ENCODE data around the gene CEACAM18.

DNA sequence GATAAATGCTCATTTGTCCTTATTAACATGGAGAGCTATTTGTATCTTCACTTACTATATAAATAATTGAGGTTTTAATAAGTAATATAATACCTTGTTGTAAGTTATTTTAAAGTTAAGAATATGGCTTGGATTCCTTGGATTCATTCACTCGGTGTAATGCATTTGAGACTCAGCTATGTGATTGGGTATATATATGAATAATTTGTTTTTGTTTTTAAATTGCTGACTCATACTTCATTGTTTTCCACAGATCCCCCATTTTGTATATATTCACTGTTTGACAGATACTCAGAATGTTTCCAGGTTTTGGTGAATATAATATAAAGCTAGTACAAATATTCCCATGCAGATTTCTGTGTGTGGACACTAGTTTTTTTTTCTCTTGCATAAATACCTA lies 6.8 kb upstream of the CEACAM18 start:
- no peak for TF ChIP-seq JUND (IDR thresholded peaks at IDR 0.05)
- no peak for TF ChIP-seq SIN3A (IDR thresholded peaks at IDR 0.05; ENCODE audit: borderline replicate concordance, low read depth, low read length)
- TF ChIP-seq, protein P1, sequence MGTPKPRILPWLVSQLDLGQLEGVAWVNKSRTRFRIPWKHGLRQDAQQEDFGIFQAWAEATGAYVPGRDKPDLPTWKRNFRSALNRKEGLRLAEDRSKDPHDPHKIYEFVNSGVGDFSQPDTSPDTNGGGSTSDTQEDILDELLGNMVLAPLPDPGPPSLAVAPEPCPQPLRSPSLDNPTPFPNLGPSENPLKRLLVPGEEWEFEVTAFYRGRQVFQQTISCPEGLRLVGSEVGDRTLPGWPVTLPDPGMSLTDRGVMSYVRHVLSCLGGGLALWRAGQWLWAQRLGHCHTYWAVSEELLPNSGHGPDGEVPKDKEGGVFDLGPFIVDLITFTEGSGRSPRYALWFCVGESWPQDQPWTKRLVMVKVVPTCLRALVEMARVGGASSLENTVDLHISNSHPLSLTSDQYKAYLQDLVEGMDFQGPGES (IDR thresholded peaks at IDR 0.05; ENCODE audit: low read depth, low read length) = no peak
- TF ChIP-seq CTCF (IDR thresholded peaks at IDR 0.05) = no peak
- no peak for TF ChIP-seq USF2 (IDR thresholded peaks at IDR 0.05; ENCODE audit: borderline replicate concordance, low read depth, low read length)
- TF ChIP-seq TCF12 (IDR thresholded peaks at IDR 0.05) = no peak
- TF ChIP-seq ELF1 (IDR thresholded peaks at IDR 0.05) = no peak
- TF ChIP-seq POLR2AphosphoS5 (IDR thresholded peaks at IDR 0.05; ENCODE audit: low read depth, low read length) = no peak

All from SK-N-SH (cell line).